GM23338 (cell line): ENCODE measurements around the gene SLC24A4. TPM values are rescaled to one million over a fixed set of nuclear protein-coding genes. Genes with fewer than 3 reads are reported as not detected.

Experiments used
- ATAC-seq: fragments of 200-7000 bp; cut with Tn5 transposase; 3 replicates; pipeline ENCODE4 v1.9.1; 2020
- DNase-seq: peaks from one replicate; pipeline ENCODE4 v3.0.0-alpha.2; 2015; ENCODE audit warnings: low spot score
- H2AFZ ChIP-seq: fragments of 200-600 bp; sonication (generic); 2 replicates; pipeline ENCODE4 v1.8.0; 2016; ENCODE audit warnings: antibody characterized with exemption, mild to moderate bottlenecking, moderate library complexity
- H3F3A ChIP-seq: fragments of 200-600 bp; sonication (generic); replicated peaks from 2 replicates; pipeline ENCODE4 v1.8.0; 2017; ENCODE audit warnings: antibody characterized with exemption, mixed run types, low read depth
- H3K27ac ChIP-seq: fragments of 200-600 bp; sonication (generic); 2 replicates; pipeline ENCODE4 v1.6.1; 2016; ENCODE audit warnings: low read depth
- H3K27me3 ChIP-seq: fragments of 200-600 bp; sonication (generic); 2 replicates; pipeline ENCODE4 v1.8.0; 2016; ENCODE audit warnings: mild to moderate bottlenecking, mixed run types, moderate library complexity; ENCODE audit not compliant: insufficient read depth
- H3K36me3 ChIP-seq: fragments of 200-600 bp; sonication (generic); 2 replicates; pipeline ENCODE4 v1.8.0; 2016; ENCODE audit warnings: mild to moderate bottlenecking; ENCODE audit not compliant: insufficient read depth
- H3K4me1 ChIP-seq: fragments of 200-600 bp; sonication (generic); 2 replicates; pipeline ENCODE4 v1.8.0; 2016; ENCODE audit warnings: mild to moderate bottlenecking, moderate library complexity; ENCODE audit not compliant: insufficient read depth
- H3K4me2 ChIP-seq: fragments of 200-600 bp; sonication (generic); 2 replicates; pipeline ENCODE4 v1.7.1; 2017; ENCODE audit warnings: mixed run types
- H3K4me3 ChIP-seq: fragments of 200-600 bp; sonication (generic); 2 replicates; pipeline ENCODE4 v1.6.1; 2016; ENCODE audit warnings: mixed run types
- H3K79me2 ChIP-seq: fragments of 200-600 bp; sonication (generic); replicated peaks from 2 replicates; pipeline ENCODE4 v1.8.0; 2017; ENCODE audit warnings: mild to moderate bottlenecking; ENCODE audit not compliant: insufficient read depth
- H3K9me2 ChIP-seq: fragments of 200-600 bp; sonication (generic); 2 replicates; pipeline ENCODE4 v1.8.0; 2017; ENCODE audit not compliant: insufficient read depth
- H4K20me1 ChIP-seq: fragments of 200-600 bp; sonication (generic); replicated peaks from 2 replicates; pipeline ENCODE4 v1.8.0; 2017; ENCODE audit warnings: mild to moderate bottlenecking; ENCODE audit not compliant: insufficient read depth
- H3K27ac Mint-ChIP-seq: 2 replicates; pipeline ENCODE4 v1.8.0; 2020; ENCODE audit warnings: inconsistent platforms, mild to moderate bottlenecking, moderate library complexity, mixed read lengths
- H3K27me3 Mint-ChIP-seq: 3 replicates; pipeline ENCODE4 v1.8.0; 2022; ENCODE audit warnings: low read depth, mild to moderate bottlenecking, moderate library complexity, mixed read lengths, inconsistent platforms; ENCODE audit not compliant: insufficient read depth, poor library complexity
- H3K36me3 Mint-ChIP-seq: 3 replicates; pipeline ENCODE4 v1.8.0; 2021; ENCODE audit warnings: low read depth, mild to moderate bottlenecking, inconsistent platforms, moderate library complexity, mixed read lengths
- H3K4me1 Mint-ChIP-seq: 3 replicates; pipeline ENCODE4 v1.8.0; 2020; ENCODE audit warnings: mild to moderate bottlenecking, inconsistent platforms, mixed read lengths
- H3K4me3 Mint-ChIP-seq: 3 replicates; pipeline ENCODE4 v1.8.0; 2021; ENCODE audit warnings: moderate library complexity, mild to moderate bottlenecking, inconsistent platforms, mixed read lengths
- H3K9me3 Mint-ChIP-seq: 3 replicates; pipeline ENCODE4 v1.8.0; 2020; ENCODE audit warnings: moderate library complexity, mild to moderate bottlenecking, inconsistent platforms, mixed read lengths
- CREB1 ChIP-seq: fragments of 250-450 bp; sonication (Bioruptor Pico); IDR thresholded peaks from 2 replicates; pipeline ENCODE4 v1.5.0; 2020; ENCODE audit warnings: low read depth, mild to moderate bottlenecking, moderate library complexity
- CTCF ChIP-seq, 2 experiments: fragments of 200-600 bp in 1 of 2; sonication (generic) in 1 of 2; conservative IDR thresholded peaks; 2 replicates each; pipeline versions ENCODE4 v1.5.1 to v1.6.1; 2016 to 2017; ENCODE audit warnings: antibody characterized with exemption in 2 of 2, low read depth in 2 of 2, mild to moderate bottlenecking in 2 of 2, moderate library complexity in 1 of 2
- ETS1 ChIP-seq: IDR thresholded peaks from 2 replicates; pipeline ENCODE4 v1.6.1; 2016; ENCODE audit warnings: antibody characterized with exemption
- EZH2 ChIP-seq: fragments of 200-600 bp; sonication (generic); IDR thresholded peaks from one replicate; pipeline ENCODE4 v1.8.0; 2017; ENCODE audit warnings: antibody characterized with exemption, mild to moderate bottlenecking, low read depth; ENCODE audit not compliant: unreplicated experiment
- EZH2phosphoT487 ChIP-seq: fragments of 200-600 bp; sonication (generic); IDR thresholded peaks from one replicate; pipeline ENCODE4 v1.8.1; 2018; ENCODE audit warnings: antibody characterized with exemption; ENCODE audit not compliant: unreplicated experiment
- JUNB ChIP-seq: IDR thresholded peaks from one replicate; pipeline ENCODE4 v1.6.1; 2016; ENCODE audit warnings: antibody characterized with exemption; ENCODE audit not compliant: unreplicated experiment
- NANOG ChIP-seq: IDR thresholded peaks from 2 replicates; pipeline ENCODE4 v1.6.1; 2016; ENCODE audit warnings: antibody characterized with exemption, borderline replicate concordance
- POLR2AphosphoS5 ChIP-seq: IDR thresholded peaks from 2 replicates; pipeline ENCODE4 v1.6.1; 2016; ENCODE audit warnings: antibody characterized with exemption, low read depth
- REST ChIP-seq: IDR thresholded peaks from one replicate; pipeline ENCODE4 v1.6.1; 2018; ENCODE audit warnings: antibody characterized with exemption; ENCODE audit not compliant: unreplicated experiment
- STAT1 ChIP-seq: IDR thresholded peaks from one replicate; pipeline ENCODE4 v1.6.1; 2016; ENCODE audit warnings: antibody characterized with exemption; ENCODE audit not compliant: unreplicated experiment
- ZNF114 ChIP-seq: fragments of 250-450 bp; sonication (Bioruptor Pico); IDR thresholded peaks from 2 replicates; pipeline ENCODE4 v1.5.0; 2020; ENCODE audit warnings: mild to moderate bottlenecking, moderate library complexity
- ZNF331 ChIP-seq: fragments of 250-450 bp; sonication (Bioruptor Pico); IDR thresholded peaks from 2 replicates; pipeline ENCODE4 v1.5.0; 2020; ENCODE audit warnings: low read depth, mild to moderate bottlenecking, moderate library complexity
- ZNF462 ChIP-seq: fragments of 250-450 bp; sonication (Bioruptor Pico); IDR thresholded peaks from 2 replicates; pipeline ENCODE4 v1.5.0; 2020; ENCODE audit warnings: mild to moderate bottlenecking, moderate library complexity
- polyA plus RNA-seq: library from polyadenylated mRNA; unstranded; fragments of >200 nt; fragmentation: Nextera tagmentation; extraction: Ambion mirVana; gene quantifications from 2 replicates; pipeline ENCODE4 v1.2.1, GENCODE V29; 2016
- total RNA-seq: library from RNA; depleted of rRNA; stranded (reverse); fragments of >200 nt; shearing (Covaris generic); gene quantifications from 2 replicates; pipeline ENCODE4 v1.2.3, GENCODE V29; 2014

Gene SLC24A4
- total and polyA plus RNA-seq, 2 experiments from 2014 or later: 0.06 to 0.38 TPM

- no peaks in the 10 kb centered on the region for H4K20me1 ChIP-seq
- no peak overlapping the region for H3K4me3 ChIP-seq
- peaks cover 10% of the 10 kb centered on the region; the same call in 1 of the 2 replicates for H3K9me2 ChIP-seq
- no peaks in the 10 kb centered on the region for H3K36me3 ChIP-seq
- H3K4me1 ChIP-seq: peaks cover 10% of the 10 kb centered on the region
- no peak overlapping the region; the same call in 1 of the 2 replicates for H3K27ac Mint-ChIP-seq
- H3K27me3 Mint-ChIP-seq: peaks cover 2% of the 10 kb centered on the region
- no peaks in the 10 kb centered on the region for H3K27me3 ChIP-seq
- peaks cover 14% of the 10 kb centered on the region for H3K9me3 Mint-ChIP-seq
- TF ChIP-seq EZH2phosphoT487 (no peak), ETS1 (no peak), JUNB (no peak), ZNF114 (CRISPR knock-in tag) (no peak), EZH2 (no peak), ZNF462 (CRISPR knock-in tag) (no peak), CTCF (conservative IDR thresholded peaks at IDR 0.05; ENCODE audit: low read depth in 2 of 2) (no peak), ZNF331 (CRISPR knock-in tag) (no peak), POLR2AphosphoS5 (no peak), STAT1 (no peak), NANOG (no peak), REST (no peak), CREB1 (no peak)
- no peak overlapping the region for H3K4me3 Mint-ChIP-seq
- no peaks in the 10 kb centered on the region for H3K79me2 ChIP-seq
- peaks cover 8% of the 10 kb centered on the region; the same call in 2 of the 3 replicates for H3K36me3 Mint-ChIP-seq
- H3K27ac ChIP-seq: no peak overlapping the region
- H3F3A ChIP-seq: no peaks in the 10 kb centered on the region
- H2AFZ ChIP-seq: peak overlapping the region; percentile 72
- H3K4me2 ChIP-seq: no peak overlapping the region
- peaks cover 36% of the 10 kb centered on the region for H3K4me1 Mint-ChIP-seq
- ATAC-seq: no peak
- no peak for DNase-seq
These were observed 150.4 kb downstream of the SLC24A4 start for GRCh38 chr14:92473261-92473968.
